GM21367 (cell line): Measurements from ENCODE around the gene DYRK3.
A peak's percentile ranks its signal among the peaks of the same experiment; 100 is the strongest.
"Not testable (repeated sequence)": the region's sequence is repeated elsewhere in the genome, so short reads cannot be mapped to it uniquely, and the experiment has no call there.

ENCODE experiments used
- ATAC-seq: cut with Tn5 transposase; IDR thresholded peaks from one replicate; pipeline ENCODE4 v1.9.1; 2021; ENCODE audit not compliant: unreplicated experiment

Gene DYRK3

GRCh38 chr1:206635080-206635977 is at the start of gene DYRK3:
TSS of gene DYRK3 (plus strand) at chr1:206635536. CDS start at chr1:206635704, 168 bp downstream.
- peak; percentile 90 for ATAC-seq

GRCh38 chr1:206586501-206587445 is 48.6 kb upstream of the DYRK3 start:
- ATAC-seq, result no peak

GRCh38 chr1:206587904-206588303 is 47.4 kb upstream of the DYRK3 start:
- no peak for ATAC-seq

GRCh38 chr1:206588492-206588891 is 46.8 kb upstream of the DYRK3 start:
- no peak for ATAC-seq

- ATAC-seq, result no peak
Measured at GRCh38 chr1:206589206-206589605, 46.1 kb upstream of the DYRK3 start.

GRCh38 chr1:206590025-206590758 is 45.1 kb upstream of the DYRK3 start:
- no peak for ATAC-seq

- no peak for ATAC-seq
Measured at GRCh38 chr1:206591226-206591625, 44.1 kb upstream of the DYRK3 start.

GRCh38 chr1:206591696-206592095 is 43.6 kb upstream of the DYRK3 start:
- no peak for ATAC-seq

GRCh38 chr1:206593351-206593925 is 41.9 kb upstream of the DYRK3 start:
- ATAC-seq, result no peak

GRCh38 chr1:206595581-206596318 is 39.6 kb upstream of the DYRK3 start:
- no peak for ATAC-seq

GRCh38 chr1:206596319-206596666 is 39.0 kb upstream of the DYRK3 start:
- no peak for ATAC-seq

- ATAC-seq, result no peak
Measured at GRCh38 chr1:206600527-206600926, 34.8 kb upstream of the DYRK3 start.

- ATAC-seq, result no peak
Measured at GRCh38 chr1:206604861-206605260, 30.5 kb upstream of the DYRK3 start.

- ATAC-seq, result no peak
Measured at GRCh38 chr1:206606867-206607266, 28.5 kb upstream of the DYRK3 start.

GRCh38 chr1:206608108-206608698 is 27.1 kb upstream of the DYRK3 start:
- no peak for ATAC-seq

- no peak for ATAC-seq
Measured at GRCh38 chr1:206609229-206609991, 25.9 kb upstream of the DYRK3 start.

GRCh38 chr1:206612129-206612876 is 23.0 kb upstream of the DYRK3 start, which contains the start of gene EIF2D:
TSS of gene EIF2D (minus strand) at chr1:206612465. CDS start at chr1:206612342, 123 bp downstream.
- peak; percentile 79 for ATAC-seq

- not testable (repeated sequence) for ATAC-seq
Measured at GRCh38 chr1:206626396-206626795, 8.9 kb upstream of the DYRK3 start.
